Subcutaneous adipose tissue (tissue), 4 donors: ENCODE results near the gene SEMA3F. TPM values are rescaled to one million over a fixed set of nuclear protein-coding genes. Genes with fewer than 3 reads are reported as not detected.

Experiments
- CTCF ChIP-seq: fragments of 450-650 bp; IDR thresholded peaks from one replicate; pipeline ENCODE4 v1.5.1; 2016; ENCODE audit warnings: low read depth, mild to moderate bottlenecking, control low read depth, antibody characterized with exemption, moderate library complexity
- total RNA-seq, 4 donors: library from RNA; depleted of rRNA; stranded (reverse); fragments of >200 nt; gene quantifications; one replicate each; pipeline ENCODE4 v1.1.0, GENCODE V29; 2016

SEMA3F gene
- total RNA-seq, 4 donors from 2014 or later: 4.6 to 32.8 (median 11.5) TPM

- no peak for TF ChIP-seq CTCF
Measured at GRCh38 chr3:50133283-50133615, 21.9 kb upstream of the SEMA3F start.

GRCh38 chr3:50134367-50134766 is 20.8 kb upstream of the SEMA3F start:
- no peak for TF ChIP-seq CTCF

- TF ChIP-seq CTCF: no peak
Measured at GRCh38 chr3:50135964-50136363, 19.2 kb upstream of the SEMA3F start.

- TF ChIP-seq CTCF: no peak
Measured at GRCh38 chr3:50136714-50137405, 18.3 kb upstream of the SEMA3F start.

- no peak for TF ChIP-seq CTCF
Measured at GRCh38 chr3:50137531-50137930, 17.6 kb upstream of the SEMA3F start.

GRCh38 chr3:50138266-50139200 is 16.6 kb upstream of the SEMA3F start:
- TF ChIP-seq CTCF: no peak

- no peak for TF ChIP-seq CTCF
Measured at GRCh38 chr3:50139308-50139707, 15.8 kb upstream of the SEMA3F start.
